NCI-H187 (cell line): ENCODE data around the gene CDK7.
"Not testable (repeated sequence)": the region's sequence is repeated elsewhere in the genome, so short reads cannot be mapped to it uniquely, and the experiment has no call there.

Source experiments
- DNase-seq, 2 experiments: peaks; one replicate each; lab custom pipeline; 2025; lab: John Stamatoyannopoulos, UW

Gene CDK7

GRCh38 chr5:69237877-69238276, 3.2 kb downstream of the CDK7 start:
- DNase-seq, result no peak

- no peak for DNase-seq
Observed at GRCh38 chr5:69238760-69239251, 4.1 kb downstream of the CDK7 start.

GRCh38 chr5:69242215-69242927, 7.7 kb downstream of the CDK7 start:
- DNase-seq, result no peak

- no peak for DNase-seq
Observed at GRCh38 chr5:69245031-69245430, 10.3 kb downstream of the CDK7 start.

GRCh38 chr5:69248019-69248418, 13.3 kb downstream of the CDK7 start:
- no peak for DNase-seq

GRCh38 chr5:69250593-69250992, 15.9 kb downstream of the CDK7 start:
- DNase-seq, result no peak

- no peak for DNase-seq
Observed at GRCh38 chr5:69252437-69252836, 17.8 kb downstream of the CDK7 start.

- not testable (repeated sequence) for DNase-seq
Observed at GRCh38 chr5:69255940-69256339, 21.3 kb downstream of the CDK7 start.

GRCh38 chr5:69257577-69257976, 22.9 kb downstream of the CDK7 start:
- no peak for DNase-seq

- no peak for DNase-seq
Observed at GRCh38 chr5:69261034-69261433, 26.3 kb downstream of the CDK7 start.

GRCh38 chr5:69265931-69266330, 31.2 kb downstream of the CDK7 start:
- no peak for DNase-seq

- no peak for DNase-seq
Observed at GRCh38 chr5:69268899-69269298, 34.2 kb downstream of the CDK7 start.

- no peak for DNase-seq
Observed at GRCh38 chr5:69270840-69271239, 36.2 kb downstream of the CDK7 start.

GRCh38 chr5:69271376-69271775, 36.7 kb downstream of the CDK7 start:
- no peak for DNase-seq

GRCh38 chr5:69275563-69275962, 40.9 kb downstream of the CDK7 start:
- DNase-seq, result no peak

GRCh38 chr5:69276422-69277174, 41.9 kb downstream of the CDK7 start:
- DNase-seq, result no peak

GRCh38 chr5:69279517-69279916, 44.8 kb downstream of the CDK7 start:
- no peak for DNase-seq

GRCh38 chr5:69281114-69281513, 46.4 kb downstream of the CDK7 start:
- no peak for DNase-seq

- no peak for DNase-seq
Observed at GRCh38 chr5:69284203-69284602, 49.5 kb downstream of the CDK7 start.

- DNase-seq, result no peak
Observed at GRCh38 chr5:69285448-69286116, 50.9 kb downstream of the CDK7 start.

- no peak for DNase-seq
Observed at GRCh38 chr5:69288069-69288468, 53.4 kb downstream of the CDK7 start.

GRCh38 chr5:69288688-69289087, 54.0 kb downstream of the CDK7 start:
- DNase-seq, result no peak

GRCh38 chr5:69292306-69292705, 57.6 kb downstream of the CDK7 start:
- DNase-seq, result no peak
